Measurements from ENCODE around the gene PHETA2.

DNA sequence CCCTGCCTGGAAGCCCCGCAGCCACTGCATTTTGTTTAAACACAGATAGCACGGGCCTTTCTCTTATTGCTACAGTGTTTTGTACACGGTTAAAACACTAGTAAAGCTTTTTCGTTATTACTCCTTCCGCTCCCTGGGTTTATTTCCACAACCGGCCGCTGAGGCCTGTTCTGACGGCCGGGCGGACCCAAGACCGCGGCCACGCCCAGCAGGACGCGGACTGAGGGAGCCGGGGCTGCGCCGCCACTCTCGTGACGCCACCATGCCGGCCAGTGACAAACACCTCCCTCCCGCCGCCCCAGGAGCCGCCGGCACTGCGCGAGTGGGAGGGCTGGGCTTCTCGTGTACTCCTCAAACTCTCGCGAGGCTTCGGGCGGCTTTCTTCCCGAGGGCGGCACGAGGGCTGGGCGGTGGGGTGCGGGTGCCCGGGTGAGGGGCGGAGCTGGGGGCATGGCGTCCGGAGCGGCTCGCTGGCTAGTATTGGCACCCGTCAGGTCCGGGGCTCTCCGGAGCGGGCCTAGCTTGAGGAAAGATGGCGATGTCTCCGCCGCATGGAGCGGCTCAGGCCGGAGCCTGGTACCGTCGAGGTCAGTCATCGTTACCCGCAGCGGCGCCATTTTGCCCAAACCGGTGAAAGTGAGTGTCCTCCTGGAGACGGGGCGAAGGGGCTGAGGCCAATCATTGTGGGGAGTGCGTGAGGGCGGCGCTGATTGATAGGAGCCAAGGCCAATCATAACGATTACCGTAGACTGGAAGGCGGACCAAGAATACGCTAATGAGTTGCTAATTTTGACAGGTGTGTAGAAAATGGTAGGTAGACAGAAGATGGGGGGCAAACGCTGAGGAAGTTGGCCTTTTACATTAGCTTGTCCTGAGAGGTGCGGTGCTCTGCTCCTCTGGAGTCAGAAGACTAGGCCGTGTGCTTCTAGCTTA lies 5.5 kb downstream of the PHETA2 start, which contains the start of gene SMDT1:
- TF ChIP-seq, protein P1, sequence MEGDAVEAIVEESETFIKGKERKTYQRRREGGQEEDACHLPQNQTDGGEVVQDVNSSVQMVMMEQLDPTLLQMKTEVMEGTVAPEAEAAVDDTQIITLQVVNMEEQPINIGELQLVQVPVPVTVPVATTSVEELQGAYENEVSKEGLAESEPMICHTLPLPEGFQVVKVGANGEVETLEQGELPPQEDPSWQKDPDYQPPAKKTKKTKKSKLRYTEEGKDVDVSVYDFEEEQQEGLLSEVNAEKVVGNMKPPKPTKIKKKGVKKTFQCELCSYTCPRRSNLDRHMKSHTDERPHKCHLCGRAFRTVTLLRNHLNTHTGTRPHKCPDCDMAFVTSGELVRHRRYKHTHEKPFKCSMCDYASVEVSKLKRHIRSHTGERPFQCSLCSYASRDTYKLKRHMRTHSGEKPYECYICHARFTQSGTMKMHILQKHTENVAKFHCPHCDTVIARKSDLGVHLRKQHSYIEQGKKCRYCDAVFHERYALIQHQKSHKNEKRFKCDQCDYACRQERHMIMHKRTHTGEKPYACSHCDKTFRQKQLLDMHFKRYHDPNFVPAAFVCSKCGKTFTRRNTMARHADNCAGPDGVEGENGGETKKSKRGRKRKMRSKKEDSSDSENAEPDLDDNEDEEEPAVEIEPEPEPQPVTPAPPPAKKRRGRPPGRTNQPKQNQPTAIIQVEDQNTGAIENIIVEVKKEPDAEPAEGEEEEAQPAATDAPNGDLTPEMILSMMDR (conservative IDR thresholded peaks at IDR 0.05), result no peak
- no peak for TF ChIP-seq EZH2 (IDR thresholded peaks at IDR 0.05; ENCODE audit: low read depth)

Data from PC-9 (cell line).